Muscle layer of duodenum (tissue), 2 donors: ENCODE data around the gene DRC1.
"Not testable (repeated sequence)": the region's sequence is repeated elsewhere in the genome, so short reads cannot be mapped to it uniquely, and the experiment has no call there.

ENCODE experiments used
- H3K27ac ChIP-seq: one replicate; pipeline ENCODE4 v1.7.0; 2013; ENCODE audit warnings: mild to moderate bottlenecking, low read length
- H3K27me3 ChIP-seq: one replicate; pipeline ENCODE4 v1.7.0; 2013; ENCODE audit warnings: low read depth, mild to moderate bottlenecking, control low read depth, low read length
- H3K36me3 ChIP-seq, 2 donors: one replicate each; pipeline ENCODE4 v1.7.0; 2013; ENCODE audit warnings: low read length in 2 of 2, control low read depth in 1 of 2, mild to moderate bottlenecking in 1 of 2; ENCODE audit not compliant: insufficient read depth in 2 of 2, control insufficient read depth in 1 of 2
- H3K4me1 ChIP-seq, 2 donors: one replicate each; pipeline ENCODE4 v1.7.0; 2013; ENCODE audit warnings: low read length in 2 of 2, mild to moderate bottlenecking in 2 of 2, control low read depth in 1 of 2, moderate library complexity in 1 of 2; ENCODE audit not compliant: insufficient read depth in 2 of 2, control insufficient read depth in 1 of 2
- H3K4me3 ChIP-seq, 2 donors: one replicate each; pipeline ENCODE4 v1.7.0; 2013; ENCODE audit warnings: low read length in 2 of 2, low read depth in 1 of 2, mild to moderate bottlenecking in 1 of 2
- H3K9me3 ChIP-seq, 2 donors: one replicate each; pipeline ENCODE4 v1.7.0; 2013; ENCODE audit warnings: low read length in 2 of 2, control low read depth in 1 of 2, mild to moderate bottlenecking in 1 of 2; ENCODE audit not compliant: control insufficient read depth in 1 of 2
- donor health status: healthy.

Gene DRC1

GRCh38 chr2:26466662-26467310 is 65.1 kb downstream of the DRC1 start:
- Histone ChIP-seq H3K9me3 (peaks cover 0 to 7% of the 10 kb centered on the region in 2 donors), H3K4me1 (no peaks in the 10 kb centered on the region), H3K27ac (no peak overlapping the region), H3K4me3 (no peak overlapping the region), H3K27me3 (no peaks in the 10 kb centered on the region), H3K36me3 (no peaks in the 10 kb centered on the region)

- H3K27me3 ChIP-seq, H3K4me3 ChIP-seq, H3K9me3 ChIP-seq, H3K27ac ChIP-seq, H3K4me1 ChIP-seq, H3K36me3 ChIP-seq: not testable (repeated sequence)
Measured at GRCh38 chr2:26468544-26468943, 66.8 kb downstream of the DRC1 start.

GRCh38 chr2:26469092-26469710 is 67.5 kb downstream of the DRC1 start:
- no peaks in the 10 kb centered on the region for H3K27me3 ChIP-seq
- no peaks in the 10 kb centered on the region for H3K36me3 ChIP-seq

GRCh38 chr2:26469955-26470354 is 68.2 kb downstream of the DRC1 start:
- H3K36me3 ChIP-seq = no peaks in the 10 kb centered on the region

More at GRCh38 chr2:26469092-26469710, 67.5 kb downstream of the DRC1 start:
- Histone ChIP-seq H3K27ac (no peak overlapping the region), H3K4me1 (no peaks in the 10 kb centered on the region), H3K4me3 (no peak overlapping the region), H3K9me3 (peaks cover 0 to 7% of the 10 kb centered on the region in 2 donors)

GRCh38 chr2:26470601-26471260 is 69.0 kb downstream of the DRC1 start:
- Histone ChIP-seq H3K9me3 (peaks cover 0 to 7% of the 10 kb centered on the region in 2 donors), H3K4me3 (no peak overlapping the region), H3K4me1 (no peaks in the 10 kb centered on the region), H3K27me3 (no peaks in the 10 kb centered on the region), H3K36me3 (no peaks in the 10 kb centered on the region), H3K27ac (no peak overlapping the region)

More at GRCh38 chr2:26469955-26470354, 68.2 kb downstream of the DRC1 start:
- H3K4me1 ChIP-seq = no peaks in the 10 kb centered on the region
- no peak overlapping the region for H3K4me3 ChIP-seq
- H3K27me3 ChIP-seq = no peaks in the 10 kb centered on the region
- H3K9me3 ChIP-seq = peaks cover 0 to 7% of the 10 kb centered on the region in 2 donors
- H3K27ac ChIP-seq = no peak overlapping the region

GRCh38 chr2:26471289-26471688 is 69.6 kb downstream of the DRC1 start:
- H3K36me3 ChIP-seq = no peaks in the 10 kb centered on the region
- no peak overlapping the region for H3K27ac ChIP-seq
- H3K9me3 ChIP-seq = peaks cover 0 to 7% of the 10 kb centered on the region in 2 donors
- no peak overlapping the region for H3K4me3 ChIP-seq
- H3K4me1 ChIP-seq = no peaks in the 10 kb centered on the region
- H3K27me3 ChIP-seq = no peaks in the 10 kb centered on the region

- Histone ChIP-seq H3K4me1 (no peaks in the 10 kb centered on the region), H3K36me3 (no peaks in the 10 kb centered on the region), H3K4me3 (no peak overlapping the region), H3K9me3 (peaks cover 0 to 7% of the 10 kb centered on the region in 2 donors), H3K27ac (no peak overlapping the region), H3K27me3 (no peaks in the 10 kb centered on the region)
Measured at GRCh38 chr2:26471766-26472706, 70.3 kb downstream of the DRC1 start.

GRCh38 chr2:26472821-26473655 is 71.3 kb downstream of the DRC1 start:
- Histone ChIP-seq H3K27me3 (no peaks in the 10 kb centered on the region), H3K4me1 (no peaks in the 10 kb centered on the region), H3K27ac (no peak overlapping the region), H3K36me3 (no peaks in the 10 kb centered on the region), H3K9me3 (peaks cover 0 to 7% of the 10 kb centered on the region in 2 donors), H3K4me3 (no peak overlapping the region)

- Histone ChIP-seq H3K9me3 (peaks cover 0 to 7% of the 10 kb centered on the region in 2 donors), H3K27ac (no peak overlapping the region), H3K4me1 (no peaks in the 10 kb centered on the region), H3K4me3 (no peak overlapping the region), H3K27me3 (no peaks in the 10 kb centered on the region), H3K36me3 (no peaks in the 10 kb centered on the region)
Measured at GRCh38 chr2:26473796-26474195, 72.1 kb downstream of the DRC1 start.

- H3K27ac ChIP-seq = no peak overlapping the region
- no peaks in the 10 kb centered on the region for H3K36me3 ChIP-seq
- peaks cover 0 to 5% of the 10 kb centered on the region in 2 donors for H3K9me3 ChIP-seq
- no peaks in the 10 kb centered on the region for H3K27me3 ChIP-seq
- H3K4me1 ChIP-seq = no peaks in the 10 kb centered on the region
- H3K4me3 ChIP-seq = no peak overlapping the region
Measured at GRCh38 chr2:26474261-26474785, 72.6 kb downstream of the DRC1 start.
